NCI-H82 treated with DMSO at 0.1 percent for 48 hours (cell line): ENCODE results near the gene SRSF5.
"Not testable (repeated sequence)": the region's sequence is repeated elsewhere in the genome, so short reads cannot be mapped to it uniquely, and the experiment has no call there.

Experiments used
- DNase-seq: peaks from one replicate; lab custom pipeline; 2025; ENCODE audit not compliant: unreplicated experiment; lab: John Stamatoyannopoulos, UW

Gene SRSF5

DNA sequence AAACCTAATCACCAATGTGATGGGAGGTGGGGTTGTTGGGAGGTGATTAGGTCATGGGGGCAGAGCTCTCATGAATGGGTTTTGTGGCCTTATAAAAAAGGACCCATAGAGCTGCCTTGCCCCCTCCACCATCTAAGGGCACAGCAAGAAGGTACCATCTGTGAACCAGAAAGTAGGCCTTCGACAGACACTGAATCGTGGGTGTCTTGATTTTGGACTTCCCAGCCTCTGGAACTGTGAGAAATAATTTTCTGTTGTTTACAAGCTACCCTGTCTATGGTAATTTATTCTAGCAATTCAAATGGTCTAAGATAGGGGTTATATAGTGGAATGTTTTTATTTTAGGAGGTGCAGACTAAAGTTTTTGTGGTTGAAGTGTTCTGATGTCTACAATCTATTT, 38.0 kb downstream of the SRSF5 start:
- no peak for DNase-seq

DNA sequence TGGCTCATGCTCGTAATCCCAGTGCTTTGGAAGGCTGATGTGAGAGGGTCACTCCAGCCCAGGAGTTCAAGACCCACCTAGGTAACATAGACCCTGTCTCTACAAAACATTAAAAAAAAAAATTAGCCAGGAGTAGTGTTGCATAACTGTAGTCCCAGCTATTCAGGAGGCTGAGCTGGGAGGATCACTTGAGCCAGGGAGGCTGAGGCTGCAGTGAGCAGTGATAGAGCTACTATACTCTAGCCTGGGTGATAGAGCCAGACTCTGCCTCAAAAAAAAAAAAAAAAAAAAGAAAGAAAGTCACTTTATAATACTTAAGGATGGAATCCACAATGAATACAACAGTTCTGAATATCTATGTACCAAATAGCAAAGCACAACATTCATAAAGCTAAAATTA, 40.2 kb downstream of the SRSF5 start:
- DNase-seq = no peak

DNA sequence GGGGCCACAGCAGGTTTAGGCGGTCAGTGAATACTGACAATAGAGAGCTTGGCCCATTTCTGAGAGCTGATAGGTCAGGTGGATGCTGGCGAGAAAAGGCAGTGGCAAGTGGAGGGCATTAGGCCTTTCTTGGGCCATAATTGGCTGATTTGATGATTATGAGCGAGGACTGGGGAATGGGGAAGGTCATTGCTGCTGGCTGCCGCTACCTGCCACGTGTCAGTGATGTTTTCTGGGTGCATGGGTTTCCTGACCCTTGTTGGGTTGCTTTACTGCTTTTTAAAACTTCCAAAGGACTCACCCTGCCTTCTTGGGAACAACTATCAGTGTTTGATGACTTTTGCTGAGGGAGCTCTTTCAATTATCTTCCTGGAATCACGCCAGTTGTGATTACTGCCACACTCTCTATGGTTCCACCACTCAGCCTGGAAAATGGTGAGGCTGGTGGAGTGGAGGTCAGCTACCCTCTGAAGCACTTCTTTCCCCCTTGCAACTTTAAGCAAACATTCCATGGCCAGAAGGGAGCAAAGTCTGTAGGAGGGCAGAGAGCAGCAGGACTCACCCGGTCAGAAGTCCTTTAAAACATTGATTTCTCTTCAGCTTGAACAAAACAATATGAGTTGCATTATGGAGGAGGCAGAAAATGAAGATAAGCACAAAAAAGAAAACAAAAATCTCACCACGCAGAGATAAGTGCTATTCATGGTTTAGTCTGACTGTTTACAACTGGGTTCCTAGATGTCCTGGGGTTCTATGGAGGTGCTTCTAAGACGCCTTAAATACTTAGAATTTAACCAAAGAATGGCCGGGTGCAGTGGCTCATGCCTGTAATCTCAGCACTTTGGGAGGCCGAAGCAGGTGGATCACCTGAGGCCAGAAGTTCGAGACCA, 42.2 kb downstream of the SRSF5 start:
- no peak for DNase-seq

DNA sequence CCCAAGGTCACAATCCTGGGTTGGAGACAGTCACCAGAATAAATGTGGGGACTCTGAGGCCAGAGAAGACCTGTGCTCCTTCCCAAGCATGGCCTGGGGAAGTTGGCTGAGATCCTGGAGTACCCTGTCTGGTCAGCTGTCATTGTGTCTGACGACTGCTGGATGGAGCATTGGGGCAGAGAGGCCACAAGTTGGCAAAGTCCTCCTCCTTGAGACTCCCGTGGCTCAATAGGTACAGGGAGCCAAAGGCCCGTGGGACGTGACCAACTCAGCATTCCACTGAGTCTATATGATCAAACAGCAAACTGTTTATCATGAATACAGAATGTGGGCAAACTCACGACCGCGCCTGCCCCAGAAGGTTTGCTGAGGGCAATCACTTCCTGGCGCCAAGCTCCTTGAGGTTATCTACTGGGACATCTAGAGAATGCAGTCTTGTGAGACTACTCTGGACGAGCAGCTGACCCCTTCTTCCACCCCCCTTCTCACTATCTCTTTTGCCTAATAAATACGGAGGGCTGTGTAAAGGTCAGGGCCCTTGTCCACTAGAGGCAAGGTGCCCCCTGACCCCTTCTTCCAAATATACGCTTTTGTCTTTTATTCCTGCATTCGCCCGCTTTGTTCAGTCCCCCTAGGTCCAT, 44.4 kb downstream of the SRSF5 start:
- no peak for DNase-seq

DNA sequence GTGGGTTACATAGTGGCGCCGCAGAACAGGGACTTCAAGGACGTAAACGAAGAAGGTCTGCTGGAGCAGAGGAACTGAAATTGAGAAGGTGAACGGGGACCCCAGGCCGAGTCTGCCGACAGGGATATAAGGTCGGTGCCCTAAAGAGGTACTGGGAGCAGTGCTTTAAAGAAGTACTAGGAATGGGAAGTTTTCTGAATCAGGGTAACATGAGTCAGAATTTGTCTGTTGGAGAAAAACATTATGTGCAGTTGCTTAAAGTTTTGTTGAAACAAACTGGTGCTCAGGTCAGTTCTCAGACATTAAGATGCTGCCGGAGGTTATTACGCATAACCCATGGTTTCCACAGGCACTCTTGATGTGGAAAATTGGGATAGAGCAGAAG, 44.9 kb downstream of the SRSF5 start:
- DNase-seq = no peak

DNA sequence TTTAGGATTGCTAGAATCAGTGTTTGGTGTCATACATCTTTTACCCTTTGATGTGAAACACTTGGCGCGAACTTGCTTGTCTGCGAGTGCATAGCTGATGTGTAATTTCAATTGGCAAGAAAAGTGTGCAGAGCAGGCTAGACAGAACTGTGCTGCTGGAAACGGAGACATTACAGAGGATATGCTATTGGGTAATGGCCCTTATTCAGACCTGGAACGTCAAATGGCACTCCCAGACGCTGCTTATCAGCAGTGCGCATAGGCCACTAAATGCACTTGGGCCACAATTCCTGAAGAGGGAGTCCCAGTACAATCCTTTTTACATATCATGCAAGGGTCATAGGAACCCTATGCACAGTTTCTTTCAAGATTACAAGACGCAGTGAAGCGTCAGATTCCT, 45.8 kb downstream of the SRSF5 start:
- DNase-seq = no peak

DNA sequence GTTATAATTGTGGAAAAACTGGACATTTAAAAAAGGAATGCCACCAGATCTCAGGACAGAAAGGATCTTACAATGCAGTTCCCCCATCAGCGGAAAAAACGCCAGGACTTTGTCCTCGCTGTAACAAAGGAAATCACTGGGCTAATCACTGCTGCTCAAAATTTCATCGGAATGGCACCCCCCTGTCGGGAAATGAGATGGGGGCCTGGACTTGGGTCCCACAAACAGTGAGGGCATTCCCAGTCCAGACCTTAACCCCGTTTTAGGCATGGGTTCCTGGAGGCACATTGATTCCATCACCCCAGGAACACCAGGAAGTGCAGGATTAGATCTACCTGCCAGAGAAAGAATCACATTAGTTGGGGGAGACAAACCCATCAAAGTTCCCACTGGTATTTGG, 46.4 kb downstream of the SRSF5 start:
- DNase-seq = not testable (repeated sequence)

DNA sequence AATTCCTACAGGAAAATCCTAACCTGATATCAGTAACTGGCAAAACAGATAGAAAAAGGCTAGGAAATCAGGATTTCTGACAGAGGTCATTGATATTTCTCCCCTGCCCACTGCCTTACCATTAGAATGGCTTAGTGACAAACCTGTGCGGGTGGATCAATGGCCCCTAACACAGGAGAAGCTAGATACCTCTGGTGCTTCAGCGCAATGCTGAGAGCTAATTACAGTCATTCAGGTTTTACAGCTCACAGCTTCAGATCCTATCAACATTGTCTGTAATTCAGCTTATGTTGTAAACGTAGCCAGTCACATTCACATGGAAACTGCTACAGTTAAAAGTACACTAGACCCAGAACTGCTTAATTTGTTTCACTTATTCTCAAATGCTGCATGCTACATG, 47.5 kb downstream of the SRSF5 start:
- no peak for DNase-seq

DNA sequence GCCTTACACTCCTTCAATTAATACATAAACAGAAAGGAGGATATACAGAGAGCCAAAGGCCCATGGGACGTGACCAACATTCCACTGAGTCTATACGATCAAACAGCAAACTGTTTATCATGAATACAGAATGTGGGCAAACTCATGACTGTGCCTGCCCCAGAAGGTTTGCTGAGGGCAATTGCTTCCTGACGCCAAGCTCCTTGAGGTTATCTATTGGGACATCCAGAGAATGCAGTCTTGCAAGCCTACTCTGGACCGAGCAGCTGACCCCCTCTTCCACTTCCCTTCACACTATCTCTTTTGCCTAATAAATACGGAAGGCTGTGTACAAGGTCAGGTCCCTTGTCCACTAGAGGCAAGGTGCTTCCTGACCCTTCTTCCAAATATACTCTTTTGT, 48.6 kb downstream of the SRSF5 start:
- no peak for DNase-seq

DNA sequence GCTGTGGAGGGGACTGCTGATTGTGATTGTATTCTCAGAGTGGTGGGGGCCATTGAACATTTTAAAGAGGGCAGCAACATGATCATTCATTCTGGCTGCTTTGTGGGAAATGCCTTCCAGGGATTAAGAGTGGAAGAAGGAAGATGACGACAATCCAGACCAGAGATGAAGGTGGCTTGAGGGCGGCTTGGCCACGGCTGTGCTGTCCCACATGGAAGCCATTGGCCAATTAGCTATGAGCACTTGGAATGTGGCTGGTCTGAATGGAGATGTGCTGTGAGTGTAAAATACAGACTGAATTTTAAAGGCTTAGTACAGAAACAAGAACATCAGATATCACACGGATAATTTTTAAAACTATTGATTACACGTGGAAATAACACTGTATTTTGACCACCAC, 49.3 kb downstream of the SRSF5 start:
- no peak for DNase-seq

DNA sequence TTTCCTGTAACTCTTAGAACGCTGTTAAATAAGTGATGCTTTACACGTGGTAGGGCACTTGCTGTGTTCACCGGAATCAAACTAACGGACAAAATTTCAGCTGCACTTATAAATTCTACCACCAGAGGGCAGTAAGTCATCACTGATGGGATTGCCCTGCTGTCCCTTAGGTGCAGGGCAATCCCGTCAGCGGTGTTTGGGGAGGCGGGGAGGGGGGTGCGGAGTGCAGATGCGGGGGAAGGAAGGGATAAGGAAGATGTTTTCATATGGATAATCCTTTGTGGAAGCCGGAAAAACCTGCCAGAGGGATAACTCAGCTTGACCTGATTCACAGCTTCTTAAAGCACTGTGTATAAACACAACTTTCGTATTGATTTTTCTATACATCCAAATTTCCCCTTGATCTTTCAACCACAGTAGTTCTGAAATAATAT, 51.8 kb downstream of the SRSF5 start:
- peak; percentile 71 for DNase-seq

DNA sequence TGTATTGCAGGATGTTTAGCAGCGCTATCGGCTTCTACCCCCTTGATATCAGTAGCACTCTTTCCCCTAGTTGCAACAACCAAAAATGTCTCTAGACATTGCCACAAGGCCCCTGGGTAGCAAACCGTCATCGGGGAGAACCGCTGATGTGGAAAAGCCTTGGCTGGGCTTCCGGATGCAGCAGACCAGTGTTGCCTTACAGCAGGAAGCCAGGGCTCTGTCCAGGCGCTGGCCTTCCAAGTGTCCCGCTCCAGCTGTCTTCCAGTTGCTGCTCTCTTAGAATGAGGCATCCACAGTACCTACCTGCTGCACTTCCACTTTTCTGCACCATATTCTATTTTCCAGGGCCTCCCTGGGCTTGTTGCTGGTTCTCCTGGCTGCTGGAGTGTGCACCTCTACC, 52.7 kb downstream of the SRSF5 start:
- DNase-seq = no peak

DNA sequence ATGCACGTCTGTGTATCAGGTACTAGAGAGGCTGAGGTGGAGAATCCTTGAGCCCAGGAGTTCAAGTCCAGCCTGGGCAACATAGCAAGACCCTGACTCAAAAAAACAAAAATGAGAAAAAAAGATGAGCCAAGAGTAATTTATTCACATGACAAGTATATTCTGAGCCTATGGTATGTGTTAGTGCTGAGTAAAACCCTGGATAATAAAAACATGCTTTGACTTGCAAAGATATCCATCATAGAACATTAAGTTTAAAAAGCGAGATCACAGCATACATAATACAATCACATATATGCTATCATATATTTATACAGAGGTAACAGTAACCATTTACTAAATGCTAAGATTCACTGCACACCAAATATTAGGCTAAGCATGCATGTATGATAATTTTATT, 54.0 kb downstream of the SRSF5 start:
- DNase-seq = no peak
